Keratinocyte (primary cell): Measurements from ENCODE around the gene SIN3A. TPM values are rescaled to one million over a fixed set of nuclear protein-coding genes. Genes with fewer than 3 reads are reported as not detected.

ENCODE experiments used
- DNase-seq: peaks from one replicate; pipeline ENCODE4 v3.0.0-alpha.2; 2011; ENCODE audit warnings: low read depth, missing footprints, low spot score
- FAIRE-seq: peaks from 2 replicates; lab custom pipeline; 2011; peaks lifted over from hg19 to GRCh38; lab: Jason Lieb, UNC
- H2AFZ ChIP-seq: 2 replicates; pipeline ENCODE4 v1.6.0; 2012; ENCODE audit warnings: low read length, control low read depth, inconsistent platforms; ENCODE audit not compliant: control insufficient read depth
- H3K27ac ChIP-seq: 2 replicates; pipeline ENCODE4 v1.5.1; 2011; ENCODE audit warnings: low read length; ENCODE audit not compliant: control insufficient read depth, insufficient read depth
- H3K27me3 ChIP-seq: 3 replicates; pipeline ENCODE4 v1.6.0; 2011; ENCODE audit warnings: low read length; ENCODE audit not compliant: control insufficient read depth, insufficient read depth; ENCODE audit errors: extremely low read depth
- H3K36me3 ChIP-seq, 2 experiments: 2 replicates in 1 of 2; 3 replicates in 1 of 2; pipeline ENCODE4 v1.5.1; 2011; ENCODE audit warnings: low read length in 2 of 2, mild to moderate bottlenecking in 1 of 2; ENCODE audit not compliant: control insufficient read depth in 2 of 2, insufficient read depth in 2 of 2; ENCODE audit errors: extremely low read depth in 1 of 2
- H3K4me1 ChIP-seq: 3 replicates; pipeline ENCODE4 v1.5.1; 2011; ENCODE audit warnings: low read length; ENCODE audit not compliant: control insufficient read depth, insufficient read depth; ENCODE audit errors: extremely low read depth
- H3K4me2 ChIP-seq: 3 replicates; pipeline ENCODE4 v1.6.0; 2011; ENCODE audit warnings: low read depth, low read length; ENCODE audit not compliant: control insufficient read depth, insufficient read depth; ENCODE audit errors: extremely low read depth
- H3K4me3 ChIP-seq, 3 experiments: fragments of 200-600 bp in 1 of 3; sonication (generic) in 1 of 3; 2 replicates in 2 of 3; 3 replicates in 1 of 3; pipeline ENCODE4 v1.5.1; 2011 to 2016; ENCODE audit warnings: low read length in 3 of 3, mild to moderate bottlenecking in 3 of 3, control low read depth in 2 of 3, inconsistent platforms in 1 of 3, low read depth in 1 of 3, mixed read lengths in 1 of 3, mixed run types in 1 of 3, moderate library complexity in 1 of 3; ENCODE audit not compliant: control insufficient read depth in 2 of 3, insufficient read depth in 2 of 3; ENCODE audit errors: extremely low read depth in 1 of 3
- H3K79me2 ChIP-seq: 2 replicates; pipeline ENCODE4 v1.6.0; 2012; ENCODE audit warnings: low read length; ENCODE audit not compliant: control insufficient read depth, insufficient read depth
- H3K9ac ChIP-seq: 3 replicates; pipeline ENCODE4 v1.6.0; 2011; ENCODE audit warnings: low read length; ENCODE audit not compliant: control insufficient read depth, insufficient read depth; ENCODE audit errors: extremely low read depth
- H3K9me1 ChIP-seq: 3 replicates; pipeline ENCODE4 v1.6.0; 2011; ENCODE audit warnings: low read length; ENCODE audit not compliant: control insufficient read depth, insufficient read depth; ENCODE audit errors: extremely low read depth
- H3K9me3 ChIP-seq: 2 replicates; pipeline ENCODE4 v1.5.1; 2012; ENCODE audit warnings: low read depth, low read length; ENCODE audit not compliant: control insufficient read depth
- H4K20me1 ChIP-seq: 3 replicates; pipeline ENCODE4 v1.6.0; 2011; ENCODE audit warnings: low read length; ENCODE audit not compliant: control insufficient read depth, insufficient read depth; ENCODE audit errors: extremely low read depth
- EZH2 ChIP-seq: IDR thresholded peaks from one replicate; pipeline ENCODE4 v1.6.1; 2012; ENCODE audit warnings: inconsistent platforms, mild to moderate bottlenecking, low read length, moderate library complexity
- dilution Hi-C: fragments of 300-500 bp; cut with MboI; formaldehyde crosslinking; loops from one replicate; pipeline ENCODE4 v1.7.0; 2020; ENCODE audit warnings: low sequenced_read_pairs; ENCODE audit not compliant: extremely low pct_ligation_motif_present
- polyA plus RNA-seq, 5 experiments: library from polyadenylated mRNA; depleted of rRNA in 3 of 5; stranded (reverse) in 3 of 5; stranded (forward) in 1 of 5; unstranded in 1 of 5; fragments of >200 nt; gene quantifications; 1 replicate in 1 of 5; 2 replicates in 3 of 5; 3 replicates in 1 of 5; pipeline versions ENCODE4 v1.2.1 to v1.2.3, GENCODE V29; 2011 to 2012; ENCODE audit warnings: missing spikeins in 2 of 5, low read depth in 1 of 5, low replicate concordance in 1 of 5
- TF ChIP-seq, protein P1 (sequence below), 3 experiments: IDR thresholded peaks in 1 of 3; conservative IDR thresholded peaks in 1 of 3; optimal IDR thresholded peaks in 1 of 3; 2 replicates in 2 of 3; 3 replicates in 1 of 3; pipeline versions ENCODE3 to v1.5.1; 2011; ENCODE audit warnings: low read length in 3 of 3, mild to moderate bottlenecking in 3 of 3, moderate library complexity in 2 of 3, control low read depth in 1 of 3, inconsistent platforms in 1 of 3; ENCODE audit not compliant: insufficient read depth in 2 of 3; ENCODE audit errors: extremely low read depth in 1 of 3

Gene SIN3A
- polyA plus RNA-seq, 1 donor (not counting 4 experiments of a cell fraction or from before 2014, with no cell fraction given), result 19.4 TPM

- DNase-seq, result no peak
- H3K27ac ChIP-seq, result no peak overlapping the region
- no peak overlapping the region for H3K4me2 ChIP-seq
- H3K9me1 ChIP-seq, result no peaks in the 10 kb centered on the region
- H3K4me1 ChIP-seq, result no peaks in the 10 kb centered on the region
- peaks cover 5 to 16% of the 10 kb centered on the region in 2 experiments for H3K36me3 ChIP-seq
- no peak for TF ChIP-seq EZH2
- TF ChIP-seq, protein P1, sequence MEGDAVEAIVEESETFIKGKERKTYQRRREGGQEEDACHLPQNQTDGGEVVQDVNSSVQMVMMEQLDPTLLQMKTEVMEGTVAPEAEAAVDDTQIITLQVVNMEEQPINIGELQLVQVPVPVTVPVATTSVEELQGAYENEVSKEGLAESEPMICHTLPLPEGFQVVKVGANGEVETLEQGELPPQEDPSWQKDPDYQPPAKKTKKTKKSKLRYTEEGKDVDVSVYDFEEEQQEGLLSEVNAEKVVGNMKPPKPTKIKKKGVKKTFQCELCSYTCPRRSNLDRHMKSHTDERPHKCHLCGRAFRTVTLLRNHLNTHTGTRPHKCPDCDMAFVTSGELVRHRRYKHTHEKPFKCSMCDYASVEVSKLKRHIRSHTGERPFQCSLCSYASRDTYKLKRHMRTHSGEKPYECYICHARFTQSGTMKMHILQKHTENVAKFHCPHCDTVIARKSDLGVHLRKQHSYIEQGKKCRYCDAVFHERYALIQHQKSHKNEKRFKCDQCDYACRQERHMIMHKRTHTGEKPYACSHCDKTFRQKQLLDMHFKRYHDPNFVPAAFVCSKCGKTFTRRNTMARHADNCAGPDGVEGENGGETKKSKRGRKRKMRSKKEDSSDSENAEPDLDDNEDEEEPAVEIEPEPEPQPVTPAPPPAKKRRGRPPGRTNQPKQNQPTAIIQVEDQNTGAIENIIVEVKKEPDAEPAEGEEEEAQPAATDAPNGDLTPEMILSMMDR (optimal IDR thresholded peaks at IDR 0.05 in 1 of 3, IDR thresholded peaks at IDR 0.05 in 1 of 3, conservative IDR thresholded peaks at IDR 0.05 in 1 of 3; ENCODE audit: extremely low read depth in 1 of 3, insufficient read depth in 2 of 3, low read length in 3 of 3), result no peak
- no peak overlapping the region for H3K4me3 ChIP-seq
- H3K79me2 ChIP-seq, result no peaks in the 10 kb centered on the region
- no peaks in the 10 kb centered on the region for H3K27me3 ChIP-seq
- no peaks in the 10 kb centered on the region for H4K20me1 ChIP-seq
- FAIRE-seq, result no peak
- dilution Hi-C loops, result no loop called here
- H3K9me3 ChIP-seq, result no peaks in the 10 kb centered on the region
- H2AFZ ChIP-seq, result no peak overlapping the region
- no peak overlapping the region for H3K9ac ChIP-seq
Measured at GRCh38 chr15:75420698-75421097, 30.8 kb downstream of the SIN3A start.

DNA sequence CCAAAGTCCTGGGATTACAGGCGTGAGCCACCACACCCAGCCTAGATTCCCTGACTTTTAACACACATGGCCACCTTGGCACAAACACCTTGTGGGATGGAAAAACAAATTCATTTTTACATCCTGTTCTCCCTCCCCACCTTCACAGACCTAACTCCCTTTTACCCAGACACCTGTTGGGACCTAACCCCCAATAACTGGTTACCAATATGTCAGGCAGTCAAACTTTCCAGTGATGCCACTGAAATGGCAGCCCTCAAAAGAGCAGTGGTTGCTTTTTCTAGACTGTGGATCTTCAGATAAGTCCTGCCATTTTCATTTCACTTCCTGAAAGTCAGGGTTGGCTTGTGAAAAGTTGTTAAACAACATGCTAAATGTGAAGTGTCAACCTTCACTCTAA is 34.9 kb downstream of the SIN3A start:
- TF ChIP-seq, protein P1 (optimal IDR thresholded peaks at IDR 0.05 in 1 of 3, IDR thresholded peaks at IDR 0.05 in 1 of 3, conservative IDR thresholded peaks at IDR 0.05 in 1 of 3; ENCODE audit: extremely low read depth in 1 of 3, insufficient read depth in 2 of 3, low read length in 3 of 3), result no peak
- no peak for TF ChIP-seq EZH2
- Histone ChIP-seq H2AFZ (no peak overlapping the region), H3K9me3 (no peaks in the 10 kb centered on the region), H3K36me3 (peaks cover 15 to 16% of the 10 kb centered on the region in 2 experiments), H3K9me1 (no peaks in the 10 kb centered on the region), H3K27ac (no peak overlapping the region), H3K4me1 (no peaks in the 10 kb centered on the region), H3K4me3 (no peak overlapping the region), H4K20me1 (no peaks in the 10 kb centered on the region), H3K9ac (no peak overlapping the region), H3K4me2 (no peak overlapping the region), H3K79me2 (no peaks in the 10 kb centered on the region), H3K27me3 (no peaks in the 10 kb centered on the region)
- no peak for DNase-seq
- dilution Hi-C loops, result no loop called here
- no peak for FAIRE-seq
